GM03348 (cell line): ENCODE measurements around the gene CLEC12A.
A peak's percentile ranks its signal among the peaks of the same experiment; 100 is the strongest.

Experiments used
- DNase-seq: peaks from one replicate; pipeline ENCODE4 v3.0.0; 2012; ENCODE audit warnings: low spot score

Gene CLEC12A

DNA sequence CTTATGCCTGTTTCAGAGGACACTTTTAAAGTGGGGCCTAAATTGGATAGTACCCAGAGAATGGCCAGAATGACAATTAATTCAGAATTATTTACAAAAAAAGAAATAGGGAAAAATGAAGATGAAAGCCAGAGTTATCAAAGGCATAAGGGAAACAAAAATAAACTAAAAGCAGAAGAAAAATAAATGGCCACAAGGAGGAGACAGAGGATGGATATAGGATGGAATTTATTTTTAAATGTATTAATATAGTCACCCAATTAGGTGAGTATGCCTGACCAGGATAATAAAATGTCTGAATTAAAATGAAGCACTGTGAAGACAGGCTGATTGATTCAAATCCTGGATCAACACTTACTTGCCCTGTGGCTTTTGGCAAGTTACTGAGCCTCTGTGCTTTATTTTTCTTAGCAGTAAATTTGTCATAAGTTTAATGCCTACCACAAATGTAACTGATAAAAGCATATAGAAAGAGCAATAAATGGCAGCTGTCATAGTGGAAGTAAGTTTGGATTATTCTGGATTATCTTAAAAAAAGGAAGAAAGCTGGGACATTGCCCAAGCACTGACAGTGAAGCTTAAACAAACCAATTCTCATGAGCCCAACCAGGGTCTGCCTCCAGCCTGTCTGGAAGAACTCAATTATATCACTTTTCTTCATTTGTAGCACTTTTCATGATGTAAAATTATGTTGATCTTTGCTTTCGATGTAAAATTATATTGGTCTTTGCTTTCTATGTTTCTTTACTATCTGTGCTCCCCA, 62.8 kb downstream of the CLEC12A start:
- peak; percentile 33 for DNase-seq
